Stimulated activated CD8-positive, alpha-beta memory T cell treated with anti-CD3 and anti-CD28 coated beads, Interleukin-2, amount 100 ng/mL, for 1 hour (primary cell): ENCODE results near the gene TRPV5.
"Not testable (repeated sequence)": the region's sequence is repeated elsewhere in the genome, so short reads cannot be mapped to it uniquely, and the experiment has no call there.

Experiments used
- DNase-seq, 2 donors: peaks; one replicate each; pipeline ENCODE4 v3.0.0-alpha.2; 2020; ENCODE audit warnings: low read depth in 2 of 2

The TRPV5 gene

DNA sequence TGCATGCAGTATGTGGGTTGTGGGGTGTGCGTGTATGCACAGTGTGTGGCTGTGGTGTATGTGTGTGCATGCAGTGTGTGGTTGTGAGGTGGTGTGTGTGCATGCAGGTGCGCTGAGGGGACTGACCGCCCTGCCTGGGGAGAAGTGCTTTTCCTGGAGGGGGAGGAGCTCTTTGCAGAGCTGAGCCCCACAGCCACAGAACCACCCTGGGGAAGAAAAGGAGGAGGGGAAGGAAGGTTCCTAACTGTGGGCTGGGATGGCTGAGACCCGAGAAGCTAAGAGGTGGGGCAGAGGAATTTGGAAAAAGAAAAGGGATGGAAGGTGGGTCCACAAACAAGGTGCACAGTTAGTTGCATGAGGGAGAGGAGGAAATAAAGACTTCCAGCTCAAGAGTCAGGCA is at the start of gene TRPV5:
TRPV5 (minus strand) TSS at position 123 of the 400 bp plus-strand sequence. CDS start 287 bp downstream, outside the sequence.
- no peak for DNase-seq

DNA sequence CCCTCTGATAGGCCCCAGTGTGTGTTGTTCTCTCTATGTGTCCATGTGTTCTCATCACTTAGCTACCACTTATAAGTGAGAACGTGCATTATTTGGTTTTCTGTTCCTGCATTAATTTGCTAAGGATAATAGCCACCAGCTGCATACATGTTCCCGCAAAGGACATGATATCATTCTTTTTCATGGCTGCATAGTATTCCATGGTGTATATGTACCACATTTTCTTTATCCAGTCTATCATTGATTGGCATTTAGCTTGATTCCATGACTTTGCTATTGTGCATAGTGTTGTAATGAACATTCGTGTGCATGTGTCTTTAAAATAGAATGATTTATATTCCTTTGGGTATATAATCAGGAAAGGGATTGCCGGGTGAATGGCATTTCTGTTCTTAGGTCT is 44.9 kb upstream of the TRPV5 start:
- not testable (repeated sequence) for DNase-seq

DNA sequence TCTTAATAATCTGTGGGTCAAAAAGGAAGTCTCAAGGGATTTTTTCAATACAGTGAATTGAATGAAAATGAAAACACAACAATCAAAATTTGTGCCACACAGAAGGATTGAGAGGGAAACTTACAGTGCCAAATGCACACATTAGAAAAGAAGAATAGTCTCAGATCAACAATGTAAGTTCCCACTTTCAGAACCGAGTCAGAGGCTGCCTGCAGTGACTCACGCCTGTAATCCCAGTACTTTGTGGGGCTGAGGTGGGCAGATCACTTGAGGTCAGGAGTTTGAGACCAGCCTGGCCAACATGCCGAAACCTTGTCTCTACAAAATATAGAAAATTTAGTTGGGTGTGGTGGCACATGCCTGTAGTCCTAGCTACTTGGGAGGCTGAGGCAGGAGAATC is 41.1 kb upstream of the TRPV5 start:
- DNase-seq = no peak

DNA sequence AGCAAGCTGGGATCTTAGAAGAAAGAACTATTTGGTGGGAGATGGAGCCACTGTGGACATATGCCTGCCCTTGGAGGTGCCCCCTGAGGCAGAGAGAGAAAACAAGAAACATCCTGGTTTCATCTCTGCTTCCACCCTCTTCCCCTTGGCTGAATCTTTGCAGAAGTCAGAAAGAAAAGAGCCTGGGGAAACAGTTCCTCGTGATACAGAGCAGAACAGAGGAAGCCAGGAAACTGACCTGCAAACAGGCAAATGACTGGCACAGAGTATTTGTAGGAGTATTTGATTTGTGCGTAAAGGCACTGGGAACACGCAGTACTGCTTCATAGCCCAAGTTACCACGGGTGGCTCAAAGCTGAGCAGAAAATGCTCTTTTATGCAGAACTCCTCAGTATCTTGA is 35.6 kb upstream of the TRPV5 start:
- no peak for DNase-seq

DNA sequence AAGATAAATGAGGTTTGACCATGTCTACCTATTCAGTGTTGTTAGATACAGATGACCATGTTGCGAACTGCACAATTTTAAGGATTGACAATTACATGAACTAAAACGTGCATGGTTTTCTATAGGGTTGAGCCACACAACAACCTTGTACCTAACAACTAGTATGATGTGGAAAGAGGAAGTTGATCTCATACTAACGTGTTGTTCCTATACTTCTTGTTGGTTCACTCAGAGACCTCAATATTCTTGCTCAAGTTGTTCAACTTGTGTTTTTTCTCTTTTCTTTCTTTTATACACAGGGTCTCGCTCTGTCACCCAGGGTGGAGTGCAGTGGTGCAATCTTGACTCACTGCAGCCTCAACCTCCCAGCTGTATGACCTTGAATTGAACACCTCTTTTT is 34.7 kb upstream of the TRPV5 start:
- DNase-seq = no peak

- no peak for DNase-seq
Measured at GRCh38 chr7:142964502-142965246, 31.1 kb upstream of the TRPV5 start.

GRCh38 chr7:142963993-142964392 is 30.4 kb upstream of the TRPV5 start:
- DNase-seq = no peak

DNA sequence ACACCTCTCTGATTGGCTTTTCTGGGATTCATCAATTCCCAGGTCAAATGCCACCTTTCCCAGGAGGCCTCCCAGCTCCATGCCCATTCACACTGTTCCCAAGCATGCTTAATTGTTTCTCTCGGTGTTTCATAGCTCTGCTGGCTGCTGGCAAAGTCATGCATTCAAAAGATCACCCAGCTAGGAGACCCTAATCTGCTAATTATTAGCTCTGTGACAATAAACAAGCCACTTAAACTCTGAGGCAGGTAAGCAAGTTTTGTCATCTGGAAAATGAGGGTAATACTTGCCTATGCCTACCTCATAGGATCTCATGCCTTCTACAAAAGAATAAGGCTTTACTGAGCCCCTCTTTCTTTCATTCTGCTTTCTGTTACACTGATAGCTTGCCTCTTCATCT is 29.4 kb upstream of the TRPV5 start:
- DNase-seq = no peak

- DNase-seq = no peak
Measured at GRCh38 chr7:142961973-142962926, 28.7 kb upstream of the TRPV5 start, which contains the start of gene KEL. Gene KEL (minus strand): TSS chr7:142962363. CDS start chr7:142962206, 157 bp downstream.

GRCh38 chr7:142961595-142961972 is 28.0 kb upstream of the TRPV5 start:
- no peak for DNase-seq

GRCh38 chr7:142960955-142961512 is 27.5 kb upstream of the TRPV5 start:
- no peak for DNase-seq

GRCh38 chr7:142959202-142959601 is 25.7 kb upstream of the TRPV5 start:
- no peak for DNase-seq

- DNase-seq = no peak
Measured at GRCh38 chr7:142957723-142958122, 24.2 kb upstream of the TRPV5 start.

GRCh38 chr7:142956951-142957623 is 23.5 kb upstream of the TRPV5 start:
- DNase-seq = no peak

DNA sequence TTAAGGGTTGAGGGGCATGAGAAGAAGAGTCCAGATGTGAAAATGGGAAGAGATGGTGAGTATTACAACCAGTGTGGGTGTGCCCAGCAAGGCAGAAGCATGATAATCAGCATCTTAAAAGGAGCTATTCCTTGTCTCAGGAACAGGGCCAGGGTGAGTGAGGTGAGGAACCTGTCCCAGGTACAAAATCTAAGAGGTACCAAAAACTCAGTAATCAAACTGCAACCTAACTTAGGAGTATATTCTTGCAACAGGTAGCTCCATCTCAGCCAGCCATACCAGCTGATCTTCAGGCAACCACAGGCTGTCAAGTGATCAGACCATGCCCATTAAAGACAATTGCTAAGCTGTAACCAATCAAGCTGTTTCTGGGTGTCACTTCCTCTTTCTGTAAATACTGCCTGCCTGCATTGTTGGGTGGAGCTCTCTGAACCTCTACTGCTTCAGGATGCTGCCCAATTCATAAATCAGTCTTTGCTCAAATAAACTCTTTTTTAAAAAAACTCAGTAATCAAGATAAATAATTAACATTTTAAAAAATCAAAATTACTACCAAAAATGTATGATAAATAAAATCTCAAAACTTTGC is 21.2 kb upstream of the TRPV5 start:
- DNase-seq = no peak

DNA sequence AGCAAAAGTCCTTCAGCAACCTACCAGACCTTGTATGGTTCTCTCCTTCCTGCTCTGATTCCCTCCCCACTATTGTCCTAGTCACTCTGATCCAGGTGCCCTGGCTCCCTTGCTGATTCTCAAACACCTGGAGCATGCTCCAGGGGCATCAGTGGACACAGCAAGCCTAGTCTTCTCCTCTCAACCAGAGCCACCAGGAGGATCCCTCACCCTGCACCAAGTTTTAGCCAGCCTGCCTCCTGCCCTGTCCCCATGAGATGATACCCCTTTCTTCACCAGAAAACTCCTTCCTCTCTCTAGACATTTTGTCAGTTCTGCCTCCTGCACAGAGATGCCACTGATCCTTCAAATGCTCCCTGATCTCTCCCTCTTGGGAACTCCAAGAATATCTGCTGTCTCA is 16.7 kb upstream of the TRPV5 start:
- no peak for DNase-seq

- DNase-seq = no peak
Measured at GRCh38 chr7:142948603-142949002, 15.1 kb upstream of the TRPV5 start.

DNA sequence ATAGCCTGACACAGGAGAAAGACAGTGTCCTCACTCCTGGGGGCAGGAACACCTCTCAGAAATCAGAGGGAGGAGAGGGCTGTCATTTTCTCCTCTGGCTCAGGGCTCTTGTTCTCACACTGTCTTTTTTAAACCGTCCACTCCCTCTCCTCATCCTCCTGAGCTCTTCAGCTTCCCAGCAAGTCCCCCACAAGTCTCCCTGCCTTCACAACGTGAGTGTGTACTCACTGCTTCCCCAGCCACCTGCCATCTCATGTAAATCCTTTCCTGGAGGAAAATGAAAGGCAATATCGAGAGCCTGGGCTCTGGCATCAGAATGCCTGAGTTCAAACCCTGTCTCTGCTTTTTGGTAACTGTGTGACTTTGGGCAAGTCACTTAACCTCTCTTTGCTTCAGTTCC is 11.5 kb upstream of the TRPV5 start:
- no peak for DNase-seq

DNA sequence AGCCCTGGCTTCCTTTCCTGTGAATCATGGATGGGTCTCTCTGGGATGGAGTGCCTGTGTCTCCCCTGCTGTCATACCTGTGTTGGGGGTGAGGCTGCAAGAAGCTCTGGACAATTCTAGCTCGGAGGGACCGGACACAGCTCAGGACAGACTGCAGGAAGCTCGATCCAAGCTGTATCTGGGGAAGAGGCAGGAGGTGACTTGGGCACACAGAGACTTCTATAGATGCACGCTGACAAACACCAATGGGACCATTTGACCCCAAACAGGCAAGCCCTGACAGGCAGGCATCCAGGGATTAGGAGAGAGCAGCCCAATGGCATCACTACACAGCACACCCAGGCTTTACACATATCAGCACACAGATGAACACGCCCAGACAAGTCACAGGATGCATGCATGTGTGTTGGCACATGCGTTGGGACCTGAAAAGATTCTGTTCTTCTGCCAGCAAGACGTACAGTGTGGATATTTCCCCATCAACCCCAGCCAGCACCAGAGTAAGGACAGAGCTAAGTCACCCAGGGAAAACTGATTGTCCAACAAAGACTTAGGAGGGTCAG is 10.2 kb upstream of the TRPV5 start:
- DNase-seq = no peak

GRCh38 chr7:142942746-142943145 is 9.2 kb upstream of the TRPV5 start:
- no peak for DNase-seq

GRCh38 chr7:142941541-142941940 is 8.0 kb upstream of the TRPV5 start:
- no peak for DNase-seq
